ENCODE measurements around the gene FAXDC2. TPM values are rescaled to one million over a fixed set of nuclear protein-coding genes. Genes with fewer than 3 reads are reported as not detected.

FAXDC2 gene
- total RNA-seq, 2 experiments from 2014 or later, result not detected

- TF ChIP-seq CTCF (IDR thresholded peaks at IDR 0.05), result no peak
- Mint-ChIP-seq H3K4me3 (no peak overlapping the region), H3K27me3 (no peaks in the 10 kb centered on the region), H3K27ac (no peak overlapping the region), H3K9me3 (no peaks in the 10 kb centered on the region), H3K36me3 (ENCODE audit: low read depth) (peaks cover 23% of the 10 kb centered on the region), H3K4me1 (ENCODE audit: low read depth) (peaks cover 25% of the 10 kb centered on the region)
- intact Hi-C loops (cut with micrococcal nuclease), result no loop called here
- POLR2A ChIA-PET, result no interaction called here
- ATAC-seq (no peak), DNase-seq (no peak)
- CTCF ChIA-PET, result no interaction called here
Observed at GRCh38 chr5:154831451-154831850, 19.0 kb downstream of the FAXDC2 start.

GRCh38 chr5:154830596-154830995, 19.8 kb downstream of the FAXDC2 start:
- CTCF ChIA-PET, result interaction anchor here (0.8 kb wide), 1 partner anchor 180 kb away, joined by 3 read pairs; no protein-coding TSS in a partner anchor
- Mint-ChIP-seq H3K4me3 (no peak overlapping the region), H3K36me3 (ENCODE audit: low read depth) (peaks cover 28% of the 10 kb centered on the region), H3K4me1 (ENCODE audit: low read depth) (peaks cover 27% of the 10 kb centered on the region), H3K27me3 (no peaks in the 10 kb centered on the region), H3K27ac (peak overlapping the region; percentile 75), H3K9me3 (no peaks in the 10 kb centered on the region)
- intact Hi-C loops (cut with micrococcal nuclease), result no loop called here
- DNase-seq, result no peak
- no peak for ATAC-seq
- POLR2A ChIA-PET, result no interaction called here
- no peak for TF ChIP-seq CTCF (IDR thresholded peaks at IDR 0.05)

DNA sequence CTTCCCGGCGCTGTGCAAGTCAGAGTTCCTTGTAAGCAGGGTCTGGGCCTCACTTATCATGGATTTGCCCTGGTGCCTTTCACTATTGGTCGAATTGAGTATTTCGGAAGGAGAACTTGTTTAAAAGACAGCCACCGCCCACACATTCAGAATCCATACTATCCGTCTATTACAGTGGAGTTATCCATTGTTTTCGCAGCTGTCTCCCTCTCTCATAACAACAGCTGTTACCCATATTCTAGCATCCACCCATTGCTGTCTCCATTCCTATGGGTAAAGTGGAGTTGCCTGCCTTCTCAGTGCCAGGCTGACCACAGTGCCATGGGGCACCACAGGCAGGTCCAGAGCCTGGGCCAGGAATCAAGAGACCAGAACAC, 20.2 kb downstream of the FAXDC2 start:
- no peak for TF ChIP-seq CTCF (IDR thresholded peaks at IDR 0.05)
- Mint-ChIP-seq H3K36me3 (ENCODE audit: low read depth) (peaks cover 29% of the 10 kb centered on the region), H3K27me3 (no peaks in the 10 kb centered on the region), H3K27ac (peak overlapping the region; percentile 75), H3K4me3 (no peak overlapping the region), H3K9me3 (no peaks in the 10 kb centered on the region), H3K4me1 (ENCODE audit: low read depth) (peaks cover 27% of the 10 kb centered on the region)
- intact Hi-C loops (cut with micrococcal nuclease), result no loop called here
- DNase-seq (no peak), ATAC-seq (no peak)
- CTCF ChIA-PET, result interaction anchor here (0.8 to 1.5 kb wide), 2 partner anchors 13 to 180 kb away, joined by 3 read pairs; no protein-coding TSS in a partner anchor
- POLR2A ChIA-PET, result no interaction called here

GRCh38 chr5:154829589-154830218, 20.7 kb downstream of the FAXDC2 start:
- no peak for TF ChIP-seq CTCF (IDR thresholded peaks at IDR 0.05)
- Mint-ChIP-seq H3K27ac (peak overlapping the region; percentile 75), H3K36me3 (ENCODE audit: low read depth) (peaks cover 29% of the 10 kb centered on the region), H3K4me1 (ENCODE audit: low read depth) (peaks cover 27% of the 10 kb centered on the region), H3K9me3 (no peaks in the 10 kb centered on the region), H3K27me3 (no peaks in the 10 kb centered on the region), H3K4me3 (no peak overlapping the region)
- DNase-seq (peak; percentile 28), ATAC-seq (peak; percentile 89)
- POLR2A ChIA-PET, result interaction anchor here (0.7 kb wide), 1 partner anchor 72 kb away, joined by 4 read pairs; no protein-coding TSS in a partner anchor
- intact Hi-C loops (cut with micrococcal nuclease), result no loop called here
- CTCF ChIA-PET, result interaction anchor here (0.8 to 1.5 kb wide), 2 partner anchors 13 to 179 kb away, joined by 3 read pairs; no protein-coding TSS in a partner anchor

DNA sequence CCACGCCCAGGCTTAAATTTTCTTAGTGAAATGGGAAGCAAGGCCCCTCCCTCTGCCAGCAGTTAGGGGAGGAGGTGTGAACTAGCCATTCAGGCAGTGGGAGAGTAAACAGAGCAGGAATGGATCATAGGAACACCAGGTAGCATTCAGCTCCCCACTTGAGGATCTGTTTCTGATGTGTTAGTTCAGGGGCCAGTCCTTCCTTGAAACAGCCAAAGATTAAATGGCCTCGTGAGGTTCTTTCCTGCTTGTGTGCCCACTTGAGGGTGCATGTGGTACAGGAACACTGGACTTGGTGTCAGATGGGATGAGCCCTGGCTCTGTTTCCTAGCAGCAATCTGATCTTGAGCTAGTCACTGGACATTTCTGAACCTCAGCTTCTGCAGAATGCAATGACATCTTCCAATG, 21.2 kb downstream of the FAXDC2 start:
- no peaks in the 10 kb centered on the region for H3K9me3 Mint-ChIP-seq
- H3K4me3 Mint-ChIP-seq, result no peak overlapping the region
- H3K36me3 Mint-ChIP-seq (ENCODE audit: low read depth), result peaks cover 31% of the 10 kb centered on the region
- ATAC-seq (no peak), DNase-seq (no peak)
- peaks cover 27% of the 10 kb centered on the region for H3K4me1 Mint-ChIP-seq (ENCODE audit: low read depth)
- ChIA-PET POLR2A (interaction anchor here (0.7 kb wide), 1 partner anchor 71 kb away, joined by 4 read pairs; no protein-coding TSS in a partner anchor), CTCF (interaction anchor here (1.5 kb wide), 1 partner anchor 14 kb away, joined by 3 read pairs; no protein-coding TSS in a partner anchor)
- no peaks in the 10 kb centered on the region for H3K27me3 Mint-ChIP-seq
- H3K27ac Mint-ChIP-seq, result peak overlapping the region; percentile 52
- no peak for TF ChIP-seq CTCF (IDR thresholded peaks at IDR 0.05)
- intact Hi-C loops (cut with micrococcal nuclease), result no loop called here
